HG03442 (cell line): ENCODE measurements around the gene FSD1.
"Not testable (repeated sequence)": the region's sequence is repeated elsewhere in the genome, so short reads cannot be mapped to it uniquely, and the experiment has no call there.

Experiments
- ATAC-seq: cut with Tn5 transposase; IDR thresholded peaks from one replicate; pipeline ENCODE4 v1.9.1; 2021; ENCODE audit warnings: mild to moderate bottlenecking, moderate library complexity; ENCODE audit not compliant: unreplicated experiment

FSD1 gene

DNA sequence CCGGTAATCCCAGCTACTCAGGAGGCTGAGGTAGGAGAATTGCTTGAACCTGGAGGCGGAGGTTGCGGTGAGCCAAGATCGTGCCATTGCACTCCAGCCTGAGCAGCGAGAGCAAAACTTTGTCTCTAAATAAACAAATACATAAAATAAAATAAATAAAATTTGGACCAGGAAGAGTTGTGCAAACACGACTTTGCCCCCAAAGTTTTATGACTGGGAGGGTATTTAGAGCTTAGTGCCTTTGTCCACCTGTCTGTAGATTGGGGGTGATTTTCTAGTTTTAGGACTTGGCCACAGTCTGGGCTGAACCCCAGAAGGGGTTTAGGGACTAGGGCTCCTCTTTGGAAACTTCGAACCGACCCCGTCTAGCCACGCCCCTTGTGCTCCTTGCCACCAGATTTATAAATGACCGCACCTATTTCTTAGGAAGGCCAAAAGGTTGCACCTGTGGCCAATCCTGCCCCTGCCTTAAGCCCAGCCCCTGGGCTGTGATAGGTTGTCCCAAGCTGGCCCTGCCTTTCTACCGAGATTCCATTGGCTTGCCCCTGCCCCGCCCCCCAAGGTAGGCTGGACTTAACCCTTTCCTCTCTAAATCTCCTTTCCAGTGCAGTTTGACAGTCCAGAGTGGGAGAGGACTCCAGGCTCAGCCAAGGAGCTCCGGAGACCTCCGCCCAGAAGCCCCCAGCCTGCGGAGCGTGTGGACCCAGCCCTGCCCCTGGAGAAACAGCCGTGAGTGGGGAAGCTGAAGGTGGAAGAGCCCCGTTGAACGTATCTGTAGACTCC is 20.0 kb upstream of the FSD1 start:
- ATAC-seq: no peak

DNA sequence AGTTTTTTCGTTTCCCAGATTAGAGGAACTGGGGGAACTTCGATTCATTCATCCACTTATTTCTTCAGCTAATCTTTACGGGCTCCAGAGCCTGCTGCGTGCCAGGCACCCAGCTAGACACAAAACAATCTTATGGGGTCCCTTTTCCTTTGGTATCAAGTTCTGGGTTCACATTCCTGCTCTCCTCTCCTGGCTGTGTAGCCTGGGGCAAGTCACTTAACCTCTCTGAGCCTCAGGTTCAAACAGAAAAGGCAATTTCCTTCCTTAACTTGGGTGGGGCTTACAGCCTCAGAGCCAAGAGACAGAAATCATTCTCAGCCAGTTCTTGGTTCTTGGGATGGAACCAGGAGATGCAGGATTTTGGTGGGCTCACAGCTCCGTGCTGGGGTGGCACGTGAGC is 19.4 kb upstream of the FSD1 start:
- no peak for ATAC-seq

DNA sequence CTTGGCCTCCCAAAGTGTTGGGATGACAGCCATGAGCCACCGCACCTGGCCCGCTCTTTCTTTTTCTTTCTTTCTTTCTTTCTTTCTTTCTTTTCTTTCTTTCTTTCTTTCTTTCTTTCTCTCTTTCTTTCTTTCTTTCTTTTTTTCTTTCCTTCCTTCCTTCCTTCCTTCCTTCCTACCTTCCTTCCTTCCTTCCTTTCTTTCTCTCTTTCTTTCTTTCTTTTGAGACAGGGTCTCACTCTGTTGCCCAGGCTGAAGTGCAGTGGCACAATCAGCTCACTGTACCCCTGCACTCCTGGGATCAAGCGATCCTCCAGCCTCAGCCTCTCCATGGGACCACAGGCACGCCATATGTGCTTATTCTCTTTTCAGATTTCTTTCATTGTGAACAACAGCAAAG is 18.3 kb upstream of the FSD1 start:
- ATAC-seq: not testable (repeated sequence)

DNA sequence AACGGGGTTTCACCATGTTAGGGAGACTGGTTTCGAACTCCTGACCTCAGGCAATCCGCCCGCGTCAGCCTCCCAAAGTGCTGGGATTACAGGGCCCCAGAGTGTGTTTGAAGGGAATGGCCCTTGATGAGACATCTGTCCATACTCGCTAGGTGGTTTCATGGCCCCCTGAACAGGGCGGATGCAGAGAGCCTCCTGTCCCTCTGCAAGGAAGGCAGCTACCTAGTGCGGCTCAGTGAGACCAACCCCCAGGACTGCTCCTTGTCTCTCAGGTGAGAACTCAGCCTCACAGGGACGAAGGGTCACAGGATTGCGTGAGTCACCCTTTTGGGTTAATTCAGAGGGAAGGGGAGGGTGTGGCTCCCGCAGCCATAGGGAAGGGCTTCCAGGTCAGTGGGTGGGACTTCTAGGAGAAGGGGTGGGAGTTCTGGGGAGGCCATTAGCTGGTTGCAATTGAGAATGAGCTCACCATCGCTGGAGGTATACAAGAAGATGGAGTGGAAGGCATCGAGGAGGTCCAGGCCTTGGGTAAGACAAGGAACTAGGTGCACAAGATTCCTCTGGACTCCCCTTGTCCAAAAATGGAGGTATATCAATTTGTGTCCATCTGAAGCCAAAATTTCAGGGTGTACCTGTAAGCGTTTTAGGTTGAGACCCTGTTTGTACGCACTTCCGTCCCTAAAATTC is 16.2 kb upstream of the FSD1 start:
- no peak for ATAC-seq

DNA sequence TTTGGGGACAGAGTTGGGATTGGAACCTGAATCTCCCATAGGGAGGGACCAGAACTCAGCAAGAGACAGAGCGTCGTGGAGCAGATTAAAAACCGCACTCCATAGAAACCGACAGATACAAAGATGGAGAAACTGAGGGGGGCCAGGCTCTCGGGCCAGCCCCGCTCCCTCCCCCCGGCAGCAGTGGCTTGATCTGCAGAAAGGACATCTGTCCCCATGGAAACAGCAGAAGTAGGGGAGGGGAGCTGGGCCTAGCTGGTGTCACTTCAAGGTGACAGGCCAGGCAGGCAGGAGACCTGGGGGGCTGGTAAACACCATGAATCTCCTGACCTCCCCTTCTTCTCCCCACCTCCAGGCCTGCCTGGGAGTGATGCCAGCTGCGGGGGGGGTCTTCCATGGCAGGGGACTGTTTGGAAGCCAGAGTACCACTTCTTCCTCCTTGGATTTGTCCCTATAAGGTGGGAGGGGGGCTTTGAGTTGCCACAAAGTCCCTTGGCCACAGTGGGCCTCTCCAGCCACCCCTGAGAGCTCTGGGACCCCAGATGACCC is 13.1 kb upstream of the FSD1 start:
- ATAC-seq: no peak

DNA sequence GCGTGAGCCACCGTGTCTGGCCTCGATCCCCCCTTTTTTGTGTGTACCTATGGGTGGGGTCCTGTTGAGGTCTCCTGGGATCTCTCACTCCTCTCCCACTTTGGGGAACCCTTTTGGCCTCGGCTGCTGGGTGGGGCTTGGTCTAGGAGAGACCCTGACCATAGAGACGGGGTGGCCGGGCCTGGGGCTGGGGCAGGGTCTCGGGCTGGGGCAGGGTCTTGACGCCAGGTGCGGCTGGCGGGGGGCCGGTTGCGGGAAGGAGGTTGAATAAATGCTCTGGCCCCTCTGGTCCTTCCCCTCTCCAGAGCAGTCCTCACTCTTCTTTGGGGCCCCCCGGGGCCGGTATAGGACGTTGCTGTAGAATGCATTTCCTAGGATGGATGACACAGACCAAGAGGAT is 11.9 kb upstream of the FSD1 start:
- no peak for ATAC-seq

DNA sequence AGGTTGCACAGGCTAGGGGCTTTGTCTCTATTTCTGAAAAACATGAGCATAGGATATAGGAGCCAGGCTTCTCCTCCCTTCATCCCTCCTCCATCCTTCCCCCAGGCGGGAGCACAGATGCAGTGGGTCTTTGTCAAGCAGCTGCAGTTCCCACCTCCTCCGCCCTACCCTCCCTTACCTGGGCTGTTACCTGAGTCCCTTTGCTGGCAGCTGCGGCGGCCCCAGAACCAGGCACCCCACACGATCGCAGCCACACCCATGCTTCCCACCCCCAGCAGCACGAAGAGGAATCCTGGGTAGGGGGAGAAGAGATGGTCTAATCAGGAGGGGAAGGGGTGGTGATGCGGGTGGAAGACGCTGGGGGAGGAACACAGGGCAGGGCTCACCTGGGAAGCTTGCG is 10.0 kb upstream of the FSD1 start:
- ATAC-seq: no peak

DNA sequence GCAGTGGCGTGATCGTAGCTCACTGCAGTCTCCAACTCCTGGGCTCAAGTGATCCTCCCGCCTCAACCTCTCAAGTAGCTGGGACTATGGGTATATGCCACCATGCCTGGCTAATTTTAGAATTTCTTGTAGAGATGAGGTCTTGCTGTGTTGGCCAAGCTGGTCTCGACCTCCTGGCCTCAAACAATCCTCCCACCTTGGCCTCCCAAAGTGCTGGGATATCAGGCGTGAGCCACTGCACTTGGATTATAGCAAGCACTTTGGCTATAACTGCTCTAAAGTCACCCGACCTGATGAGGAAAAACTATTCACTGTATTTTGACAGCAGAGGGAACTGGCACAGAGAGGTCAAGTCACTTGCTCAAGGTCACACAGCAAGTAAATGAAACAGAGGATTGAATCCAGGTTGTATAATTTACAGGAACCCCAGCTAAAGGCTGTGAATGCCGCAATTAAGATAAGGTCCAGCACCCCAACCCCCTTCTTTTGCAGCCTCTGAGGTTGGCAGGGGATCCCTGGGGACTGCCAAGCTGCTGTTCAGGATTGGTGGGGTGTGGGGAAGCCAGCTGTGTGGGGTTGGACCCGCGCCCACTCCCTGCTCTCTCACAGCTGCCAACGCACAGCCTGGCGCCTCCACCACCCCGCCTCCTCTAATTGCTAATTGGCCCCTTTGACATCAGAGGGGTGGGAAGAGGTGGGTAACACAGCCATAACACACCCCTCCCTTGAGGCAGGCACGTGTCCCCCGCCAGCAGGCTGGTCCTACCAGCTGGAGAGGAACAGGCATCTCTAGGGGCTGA is 8.2 kb upstream of the FSD1 start:
- no peak for ATAC-seq

DNA sequence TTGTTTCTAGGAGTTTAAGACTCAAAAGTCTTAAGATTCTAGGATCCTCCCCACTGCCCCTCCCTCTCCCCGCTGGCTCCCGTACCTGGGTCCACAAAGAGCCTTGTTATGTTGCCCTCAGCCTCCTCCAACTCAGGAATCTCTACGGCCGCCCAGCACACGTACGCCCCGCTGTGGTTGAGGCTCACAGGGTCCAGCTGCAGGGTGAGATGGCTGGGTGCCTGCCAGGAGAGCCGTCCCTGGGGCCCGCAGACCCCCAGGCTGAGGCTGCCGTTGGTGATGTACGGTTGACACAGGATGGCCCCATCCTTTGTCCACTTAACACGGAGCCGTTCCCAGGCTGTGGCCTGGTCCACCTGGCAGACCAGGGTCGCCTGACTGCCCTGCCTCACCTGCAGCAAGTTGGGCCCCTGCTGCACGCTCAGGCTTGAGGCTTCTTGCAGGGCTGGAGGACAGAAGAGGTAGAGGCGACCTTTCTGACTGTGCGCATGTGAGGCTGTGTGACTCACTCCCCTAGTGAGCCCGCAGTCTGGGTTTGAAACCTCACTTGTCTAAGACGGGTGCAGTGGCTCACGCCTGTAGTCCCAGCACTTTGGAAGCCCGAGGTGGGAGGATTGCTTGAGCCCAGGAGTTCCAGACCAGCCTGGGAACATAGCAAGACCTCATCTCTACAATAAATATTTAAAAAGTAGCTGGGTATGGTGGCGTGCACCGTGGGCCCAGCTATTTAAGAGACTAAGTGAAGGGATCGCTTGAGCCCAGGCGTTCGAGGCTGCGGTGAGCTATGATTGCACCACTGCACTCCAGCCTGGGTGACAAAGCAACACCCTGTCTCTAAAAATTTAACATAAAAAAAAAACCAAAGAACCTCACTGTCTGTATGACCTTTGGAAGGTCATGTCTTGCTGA is 6.2 kb upstream of the FSD1 start:
- ATAC-seq: no peak

DNA sequence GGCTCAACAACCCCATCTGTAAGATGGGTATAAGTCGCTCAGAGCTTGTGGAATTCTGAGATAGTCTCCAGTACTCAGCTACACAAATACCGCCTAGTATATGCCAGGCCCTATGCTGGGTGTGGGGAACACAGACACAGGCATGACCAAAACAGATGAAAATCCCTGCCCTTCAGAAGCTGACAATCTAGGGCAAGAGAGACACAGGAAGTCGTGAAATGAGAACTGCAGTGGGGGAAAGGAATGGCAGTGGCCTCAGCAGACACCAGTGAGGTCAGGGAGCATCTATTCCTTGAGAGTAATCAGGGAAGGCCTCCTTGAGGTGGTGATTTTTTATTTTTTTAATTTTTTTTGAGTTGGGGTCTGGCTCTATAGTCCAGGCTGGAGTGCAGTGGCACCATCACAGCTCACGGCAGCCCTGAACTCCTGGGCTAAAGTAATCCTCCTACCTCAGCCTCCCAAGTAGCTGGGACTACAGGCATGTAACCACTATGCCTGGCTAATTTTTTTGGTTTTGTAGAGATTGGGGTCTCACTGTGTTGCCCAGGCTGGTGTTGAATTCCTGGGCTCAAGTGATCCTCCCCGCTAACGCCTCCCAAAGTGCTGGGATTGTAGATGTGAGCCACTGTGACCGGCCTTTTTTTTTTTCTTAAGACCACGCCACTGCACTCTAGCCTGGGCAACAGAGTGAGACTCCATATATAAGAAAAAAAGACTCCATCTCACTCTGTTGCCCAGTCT is 5.4 kb upstream of the FSD1 start:
- no peak for ATAC-seq

DNA sequence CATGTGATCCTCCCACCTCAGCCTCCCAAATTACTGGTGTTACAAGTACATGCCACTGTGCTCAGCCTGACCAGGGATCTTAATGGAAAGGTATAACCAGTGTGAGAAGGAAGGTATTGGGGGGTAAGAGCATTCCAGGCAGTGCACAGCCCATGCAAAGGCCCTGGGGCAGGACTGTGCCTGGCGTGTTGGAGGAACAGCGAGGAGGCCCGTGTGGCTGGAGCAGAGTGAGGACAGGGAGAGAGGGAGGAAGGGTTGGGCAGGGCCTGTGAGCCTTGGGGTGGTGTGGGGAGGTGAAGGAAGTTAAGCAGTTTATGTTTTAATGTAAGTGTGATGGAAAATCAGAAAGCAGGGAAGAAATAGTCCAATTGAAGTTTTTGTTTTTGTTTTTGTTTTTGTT is 3.8 kb upstream of the FSD1 start:
- ATAC-seq: no peak

DNA sequence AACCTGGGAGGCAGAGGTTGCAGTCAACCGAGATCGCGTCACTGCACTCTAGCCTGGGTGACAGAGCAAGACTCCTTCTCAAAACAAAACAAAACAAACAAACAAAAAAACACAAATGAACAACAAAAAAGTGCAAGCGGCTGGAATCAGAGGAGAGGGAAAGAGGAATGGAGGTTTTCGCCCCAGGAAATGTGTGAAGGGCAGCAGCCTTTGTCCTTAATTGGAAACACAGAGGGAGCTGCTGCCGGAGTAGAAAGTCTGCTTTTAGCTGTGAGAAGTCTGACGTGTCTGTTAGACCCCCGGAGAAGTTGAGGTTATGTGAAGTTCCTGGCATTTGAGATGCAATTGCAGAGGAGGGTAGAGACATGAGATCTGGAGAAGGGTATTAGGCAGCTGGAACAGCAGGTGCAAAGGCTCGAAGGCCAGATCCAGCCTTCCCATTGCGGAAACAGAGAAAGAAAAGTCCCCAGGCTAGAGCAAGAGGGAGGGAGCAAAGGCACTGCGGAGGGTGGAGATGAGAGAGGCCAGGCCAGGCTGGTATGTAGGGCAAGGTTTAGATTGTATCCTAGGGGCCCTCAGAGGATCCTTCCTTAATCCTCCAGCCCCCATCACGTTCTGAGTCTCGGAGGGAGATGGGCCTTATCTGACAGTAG is 2.7 kb upstream of the FSD1 start:
- no peak for ATAC-seq

DNA sequence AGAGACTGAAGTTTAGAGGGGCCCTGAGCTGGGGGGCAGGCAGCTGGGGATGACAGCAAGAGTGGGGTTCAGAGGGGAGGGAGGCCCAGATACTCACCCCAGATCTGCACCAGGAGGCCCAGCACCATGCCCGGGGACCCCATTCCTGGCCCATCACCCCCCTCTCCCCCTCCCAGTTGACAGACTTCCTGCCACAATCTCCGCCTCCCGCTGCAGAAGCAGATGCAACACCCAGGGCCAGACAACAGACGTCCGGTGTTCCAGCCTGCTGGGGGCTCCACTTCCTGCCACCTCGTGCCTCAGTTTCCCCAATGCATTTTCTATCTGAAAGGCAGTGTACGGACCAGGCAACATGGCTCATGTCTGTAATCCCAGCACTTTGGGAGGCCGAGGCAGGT is 2.2 kb upstream of the FSD1 start, which contains the start of gene TMIGD2:
Gene TMIGD2 (minus strand): TSS at position 147 of the 398 bp plus-strand sequence. CDS start 4 bp downstream, at position 143.
- no peak for ATAC-seq

DNA sequence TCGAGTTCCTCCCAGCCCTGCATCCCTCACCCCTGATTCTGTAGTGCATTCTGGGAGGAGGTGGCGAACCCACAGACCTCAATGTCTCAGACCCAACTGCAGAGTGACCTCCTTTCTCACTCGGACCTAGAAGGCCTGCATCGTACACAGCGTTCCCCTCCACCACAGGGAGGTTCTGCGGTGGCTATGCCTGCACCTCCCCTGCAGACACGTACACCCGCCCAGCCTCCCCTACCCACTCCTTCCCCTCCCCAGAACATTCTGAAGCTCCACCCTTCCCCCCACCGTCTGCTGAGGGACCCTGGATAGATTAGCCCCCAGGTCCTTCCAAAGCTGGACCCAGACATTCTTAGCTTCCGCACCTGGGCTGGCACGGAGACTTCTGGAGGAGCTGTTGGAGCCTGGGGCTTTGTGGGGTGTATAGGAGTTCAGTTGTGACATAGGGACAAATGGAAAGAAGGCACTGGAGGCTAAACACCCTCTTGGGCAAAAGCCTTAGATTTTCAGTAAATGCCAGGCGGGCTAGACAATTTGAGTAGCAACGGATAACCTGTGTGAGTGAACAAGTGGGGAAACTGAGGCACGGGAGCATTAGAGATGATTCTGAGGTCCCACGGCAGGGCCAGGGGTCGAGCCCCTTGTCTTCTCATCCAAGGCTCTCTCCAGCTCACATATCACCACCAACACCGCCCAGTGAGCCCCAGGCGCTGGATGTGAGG is 420 bp upstream of the FSD1 start:
- no peak for ATAC-seq

DNA sequence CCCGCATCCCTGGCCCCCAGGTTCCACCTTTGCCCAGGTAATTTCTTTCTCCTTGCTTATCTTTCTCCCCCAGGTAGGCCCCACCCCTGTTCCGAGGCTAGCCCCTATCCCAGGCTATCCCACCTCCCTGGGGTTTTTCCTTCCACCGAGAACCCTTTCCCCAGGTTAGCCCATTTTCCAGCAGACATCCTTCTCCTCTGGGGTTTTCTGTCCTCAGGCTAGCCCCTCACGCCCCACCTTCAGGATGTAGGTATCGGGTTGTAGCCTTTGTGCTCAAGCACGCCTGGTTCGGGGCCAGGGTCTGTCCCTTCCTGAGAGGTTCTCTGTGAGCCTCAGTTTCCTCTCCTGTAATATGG is 837 bp downstream of the FSD1 start:
- ATAC-seq: no peak

DNA sequence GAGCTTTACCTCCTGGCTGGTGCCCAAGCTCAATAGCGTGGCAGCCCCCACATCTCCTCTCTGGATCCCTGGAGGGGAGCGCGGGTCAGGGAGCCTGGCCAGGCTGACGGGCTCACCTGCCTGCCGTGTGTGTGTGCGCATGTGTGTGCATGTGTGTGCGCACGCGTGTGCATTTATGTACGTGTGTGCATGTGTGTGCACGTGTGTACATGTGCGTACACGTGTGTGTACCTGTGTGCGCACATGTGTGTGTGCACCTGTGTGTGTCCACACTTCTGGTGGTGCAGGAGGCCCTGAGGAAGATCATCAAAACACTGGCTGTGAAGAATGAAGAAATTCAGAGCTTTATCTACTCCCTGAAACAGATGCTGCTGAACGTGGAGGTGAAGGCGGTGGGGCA is 1.3 kb downstream of the FSD1 start:
- ATAC-seq: no peak

DNA sequence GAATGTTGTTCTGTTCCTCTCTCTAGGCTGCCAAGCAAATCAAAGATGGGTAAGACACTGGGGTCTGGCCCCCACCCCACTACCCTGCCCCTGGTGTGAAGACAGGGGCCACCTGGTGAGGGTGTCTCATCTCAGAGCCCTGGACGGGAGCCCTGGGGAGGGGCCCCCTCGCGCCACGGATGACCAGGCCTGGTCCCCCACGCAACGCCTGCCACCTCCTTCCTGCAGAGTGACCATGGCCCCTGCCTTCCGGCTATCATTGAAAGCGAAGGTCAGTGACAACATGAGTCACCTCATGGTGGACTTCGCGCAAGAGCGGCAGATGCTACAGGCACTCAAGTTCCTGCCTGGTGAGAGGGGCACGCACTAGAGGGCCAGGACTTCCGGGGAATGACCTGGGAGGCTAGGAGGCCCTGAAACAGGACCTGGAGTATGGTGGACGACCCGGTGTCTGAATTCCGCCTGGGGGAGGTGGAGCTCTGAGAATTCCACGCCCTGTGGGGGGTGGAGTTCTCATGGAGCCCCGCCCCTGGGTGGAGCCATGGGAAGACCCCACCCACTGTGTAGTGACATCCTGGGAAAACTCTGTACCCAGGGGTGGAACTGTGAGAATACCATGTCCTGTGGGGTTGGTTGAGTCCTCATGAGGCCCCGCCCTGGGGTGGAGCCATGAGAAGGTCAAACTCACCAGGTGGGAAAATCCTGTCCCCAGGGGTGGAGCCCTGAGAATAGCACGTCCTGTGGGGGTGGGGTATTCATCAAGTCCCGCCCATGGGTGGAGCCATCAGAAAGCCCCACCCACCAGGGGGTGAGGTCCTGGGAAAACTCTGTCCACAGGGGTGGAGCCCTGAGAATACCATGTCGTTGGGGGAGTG is 6.1 kb downstream of the FSD1 start:
- ATAC-seq: no peak
